Activated CD8-positive, alpha-beta memory T cell treated with anti-CD3 and anti-CD28 coated beads, Interleukin-2, amount 10 ng/mL, durations not matched to agents 7 days and 5 days (primary cell): ENCODE measurements around the gene NRP1. TPM values are rescaled to one million over a fixed set of nuclear protein-coding genes. Genes with fewer than 3 reads are reported as not detected.
A peak's percentile ranks its signal among the peaks of the same experiment; 100 is the strongest.
"Not testable (repeated sequence)": the region's sequence is repeated elsewhere in the genome, so short reads cannot be mapped to it uniquely, and the experiment has no call there.

Experiments used
- ATAC-seq: fragments of 150-1000 bp; cut with Tn5 transposase; one replicate; pipeline ENCODE4 v1.10.0; 2021; ENCODE audit warnings: moderate library complexity
- CTCF ChIA-PET: fragments of 350-600 bp; sonication (Branson Sonifier 250); formaldehyde crosslinking; loops from one replicate; lab custom pipeline; 2021; ENCODE audit warnings: antibody characterized with exemption; lab: Charles Lee
- DNase-seq: peaks from one replicate; pipeline ENCODE4 v3.0.0-alpha.2; 2020
- H3K27ac Mint-ChIP-seq: one replicate; pipeline ENCODE4 v1.8.0; 2021; ENCODE audit warnings: mild to moderate bottlenecking, mixed read lengths
- H3K27me3 Mint-ChIP-seq: one replicate; pipeline ENCODE4 v1.8.0; 2021; ENCODE audit warnings: mixed read lengths
- H3K36me3 Mint-ChIP-seq: one replicate; pipeline ENCODE4 v1.8.0; 2021; ENCODE audit warnings: mild to moderate bottlenecking, mixed read lengths
- H3K4me1 Mint-ChIP-seq: one replicate; pipeline ENCODE4 v1.8.0; 2021; ENCODE audit warnings: mixed read lengths
- H3K4me3 Mint-ChIP-seq: one replicate; pipeline ENCODE4 v1.8.0; 2021; ENCODE audit warnings: mild to moderate bottlenecking, moderate library complexity, mixed read lengths
- H3K9me3 Mint-ChIP-seq: one replicate; pipeline ENCODE4 v1.8.0; 2022; ENCODE audit warnings: low read depth, mixed read lengths
- total RNA-seq, 2 experiments: library from RNA; stranded (reverse); gene quantifications; one replicate each; pipeline ENCODE4 v1.2.3, GENCODE V29; 2021

NRP1 gene
- total RNA-seq, 2 experiments from 2014 or later, result 0.55 to 2.0 TPM

GRCh38 chr10:33223326-33224000, 111.0 kb downstream of the NRP1 start:
- DNase-seq, result no peak
- CTCF ChIA-PET, result no interaction called here

GRCh38 chr10:33222304-33222703, 112.2 kb downstream of the NRP1 start:
- DNase-seq, H3K27ac Mint-ChIP-seq, ATAC-seq, H3K9me3 Mint-ChIP-seq, H3K4me1 Mint-ChIP-seq, H3K36me3 Mint-ChIP-seq, CTCF ChIA-PET, H3K4me3 Mint-ChIP-seq, H3K27me3 Mint-ChIP-seq: not testable (repeated sequence)

More at GRCh38 chr10:33223326-33224000, 111.0 kb downstream of the NRP1 start:
- H3K27ac Mint-ChIP-seq, result no peak overlapping the region
- no peaks in the 10 kb centered on the region for H3K9me3 Mint-ChIP-seq
- peaks cover 9% of the 10 kb centered on the region for H3K27me3 Mint-ChIP-seq
- H3K36me3 Mint-ChIP-seq, result no peaks in the 10 kb centered on the region
- no peak overlapping the region for H3K4me3 Mint-ChIP-seq
- ATAC-seq, result no peak
- H3K4me1 Mint-ChIP-seq, result no peaks in the 10 kb centered on the region

- CTCF ChIA-PET, result no interaction called here
- H3K9me3 Mint-ChIP-seq, result no peaks in the 10 kb centered on the region
- H3K4me1 Mint-ChIP-seq, result peaks cover 8% of the 10 kb centered on the region
- H3K4me3 Mint-ChIP-seq, result no peak overlapping the region
- ATAC-seq, result no peak
- H3K27ac Mint-ChIP-seq, result no peak overlapping the region
- no peaks in the 10 kb centered on the region for H3K27me3 Mint-ChIP-seq
- DNase-seq, result no peak
- H3K36me3 Mint-ChIP-seq, result no peaks in the 10 kb centered on the region
Measured at GRCh38 chr10:33217854-33218253, 116.6 kb downstream of the NRP1 start.

- H3K27ac Mint-ChIP-seq, result no peak overlapping the region
- H3K36me3 Mint-ChIP-seq, result no peaks in the 10 kb centered on the region
- H3K9me3 Mint-ChIP-seq, result no peaks in the 10 kb centered on the region
- H3K27me3 Mint-ChIP-seq, result no peaks in the 10 kb centered on the region
- no peak for ATAC-seq
- CTCF ChIA-PET, result no interaction called here
- no peak overlapping the region for H3K4me3 Mint-ChIP-seq
- peaks cover 8% of the 10 kb centered on the region for H3K4me1 Mint-ChIP-seq
- no peak for DNase-seq
Measured at GRCh38 chr10:33216661-33217427, 117.6 kb downstream of the NRP1 start.

- ATAC-seq, result no peak
- Mint-ChIP-seq H3K27me3 (no peaks in the 10 kb centered on the region), H3K9me3 (no peaks in the 10 kb centered on the region), H3K27ac (no peak overlapping the region), H3K4me1 (peaks cover 13% of the 10 kb centered on the region), H3K4me3 (no peak overlapping the region), H3K36me3 (no peaks in the 10 kb centered on the region)
- CTCF ChIA-PET, result no interaction called here
- DNase-seq, result no peak
Measured at GRCh38 chr10:33215635-33216034, 118.8 kb downstream of the NRP1 start.

GRCh38 chr10:33215154-33215553, 119.3 kb downstream of the NRP1 start:
- H3K27ac Mint-ChIP-seq, result no peak overlapping the region
- H3K27me3 Mint-ChIP-seq, result no peaks in the 10 kb centered on the region
- H3K4me1 Mint-ChIP-seq, result peaks cover 13% of the 10 kb centered on the region
- H3K36me3 Mint-ChIP-seq, result no peaks in the 10 kb centered on the region
- CTCF ChIA-PET, result no interaction called here
- no peaks in the 10 kb centered on the region for H3K9me3 Mint-ChIP-seq
- H3K4me3 Mint-ChIP-seq, result no peak overlapping the region
- no peak for ATAC-seq
- no peak for DNase-seq

GRCh38 chr10:33214174-33214573, 120.3 kb downstream of the NRP1 start:
- DNase-seq, result no peak

GRCh38 chr10:33212061-33212748, 122.3 kb downstream of the NRP1 start:
- Mint-ChIP-seq H3K9me3 (no peaks in the 10 kb centered on the region), H3K4me3 (no peak overlapping the region), H3K36me3 (no peaks in the 10 kb centered on the region), H3K27me3 (no peaks in the 10 kb centered on the region), H3K27ac (no peak overlapping the region), H3K4me1 (peaks cover 13% of the 10 kb centered on the region)
- CTCF ChIA-PET, result interaction anchor here (0.5 to 1.1 kb wide), 2 partner anchors 19 to 63 kb away, joined by 3 to 7 read pairs; no protein-coding TSS in a partner anchor
- DNase-seq (no peak), ATAC-seq (no peak)

More at GRCh38 chr10:33214174-33214573, 120.3 kb downstream of the NRP1 start:
- H3K27me3 Mint-ChIP-seq, result no peaks in the 10 kb centered on the region
- H3K9me3 Mint-ChIP-seq, result no peaks in the 10 kb centered on the region
- peaks cover 13% of the 10 kb centered on the region for H3K4me1 Mint-ChIP-seq
- no peak overlapping the region for H3K4me3 Mint-ChIP-seq
- CTCF ChIA-PET, result no interaction called here
- H3K36me3 Mint-ChIP-seq, result no peaks in the 10 kb centered on the region
- ATAC-seq, result peak; percentile 20
- H3K27ac Mint-ChIP-seq, result peak overlapping the region; percentile 20

GRCh38 chr10:33211106-33211878, 123.2 kb downstream of the NRP1 start:
- CTCF ChIA-PET, result interaction anchor here (0.5 to 1.1 kb wide), 2 partner anchors 18 to 64 kb away, joined by 3 to 7 read pairs; no protein-coding TSS in a partner anchor
- no peaks in the 10 kb centered on the region for H3K27me3 Mint-ChIP-seq
- peaks cover 13% of the 10 kb centered on the region for H3K4me1 Mint-ChIP-seq
- no peaks in the 10 kb centered on the region for H3K9me3 Mint-ChIP-seq
- H3K36me3 Mint-ChIP-seq, result no peaks in the 10 kb centered on the region
- DNase-seq, result no peak
- peak; percentile 42 for ATAC-seq
- H3K27ac Mint-ChIP-seq, result peak overlapping the region; percentile 47
- no peak overlapping the region for H3K4me3 Mint-ChIP-seq

- H3K27me3 Mint-ChIP-seq, result no peaks in the 10 kb centered on the region
- ATAC-seq (no peak), DNase-seq (no peak)
- H3K27ac Mint-ChIP-seq, result no peak overlapping the region
- peaks cover 13% of the 10 kb centered on the region for H3K4me1 Mint-ChIP-seq
- H3K9me3 Mint-ChIP-seq, result no peaks in the 10 kb centered on the region
- no peak overlapping the region for H3K4me3 Mint-ChIP-seq
- CTCF ChIA-PET, result no interaction called here
- no peaks in the 10 kb centered on the region for H3K36me3 Mint-ChIP-seq
Measured at GRCh38 chr10:33209802-33210201, 124.7 kb downstream of the NRP1 start.

GRCh38 chr10:33208166-33208565, 126.3 kb downstream of the NRP1 start:
- Mint-ChIP-seq H3K9me3 (no peaks in the 10 kb centered on the region), H3K27ac (no peak overlapping the region), H3K36me3 (no peaks in the 10 kb centered on the region), H3K4me3 (no peak overlapping the region), H3K4me1 (peaks cover 6% of the 10 kb centered on the region), H3K27me3 (peaks cover 2% of the 10 kb centered on the region)
- ATAC-seq (no peak), DNase-seq (no peak)
- CTCF ChIA-PET, result no interaction called here

GRCh38 chr10:33204031-33204430, 130.4 kb downstream of the NRP1 start:
- no peaks in the 10 kb centered on the region for H3K9me3 Mint-ChIP-seq

GRCh38 chr10:33201971-33202370, 132.5 kb downstream of the NRP1 start:
- H3K36me3 Mint-ChIP-seq, result no peaks in the 10 kb centered on the region
- no peak overlapping the region for H3K27ac Mint-ChIP-seq
- DNase-seq (no peak), ATAC-seq (no peak)
- H3K4me3 Mint-ChIP-seq, result no peak overlapping the region
- H3K27me3 Mint-ChIP-seq, result peaks cover 5% of the 10 kb centered on the region
- H3K4me1 Mint-ChIP-seq, result no peaks in the 10 kb centered on the region
- H3K9me3 Mint-ChIP-seq, result no peaks in the 10 kb centered on the region
- CTCF ChIA-PET, result no interaction called here

More at GRCh38 chr10:33204031-33204430, 130.4 kb downstream of the NRP1 start:
- no peaks in the 10 kb centered on the region for H3K36me3 Mint-ChIP-seq
- no peak overlapping the region for H3K4me3 Mint-ChIP-seq
- no peak for DNase-seq
- H3K4me1 Mint-ChIP-seq, result no peaks in the 10 kb centered on the region
- CTCF ChIA-PET, result no interaction called here
- H3K27me3 Mint-ChIP-seq, result peaks cover 2% of the 10 kb centered on the region
- no peak for ATAC-seq
- no peak overlapping the region for H3K27ac Mint-ChIP-seq
